HUES6 (cell line): Measurements from ENCODE around the gene MCM10.

ENCODE experiments used
- H3K27ac ChIP-seq: 2 replicates; pipeline ENCODE4 v1.7.0; 2013; ENCODE audit warnings: low read depth, mild to moderate bottlenecking, low read length, inconsistent platforms
- H3K27me3 ChIP-seq: 2 replicates; pipeline ENCODE4 v1.6.1; 2013; ENCODE audit warnings: low read length; ENCODE audit not compliant: control insufficient read depth, insufficient read depth
- H3K36me3 ChIP-seq: 2 replicates; pipeline ENCODE4 v1.6.1; 2013; ENCODE audit warnings: low read length; ENCODE audit not compliant: control insufficient read depth, insufficient read depth
- H3K4me1 ChIP-seq: 2 replicates; pipeline ENCODE4 v1.6.1; 2013; ENCODE audit warnings: low read length; ENCODE audit not compliant: control insufficient read depth, insufficient read depth
- H3K4me3 ChIP-seq: 2 replicates; pipeline ENCODE4 v1.5.1; 2013; ENCODE audit warnings: low read depth, low read length
- H3K9ac ChIP-seq: one replicate; pipeline ENCODE4 v1.6.1; 2013; ENCODE audit warnings: mild to moderate bottlenecking, low read length
- H3K9me3 ChIP-seq: 2 replicates; pipeline ENCODE4 v1.6.1; 2013; ENCODE audit warnings: low read depth, low read length; ENCODE audit not compliant: control insufficient read depth, insufficient read depth

Gene MCM10

DNA sequence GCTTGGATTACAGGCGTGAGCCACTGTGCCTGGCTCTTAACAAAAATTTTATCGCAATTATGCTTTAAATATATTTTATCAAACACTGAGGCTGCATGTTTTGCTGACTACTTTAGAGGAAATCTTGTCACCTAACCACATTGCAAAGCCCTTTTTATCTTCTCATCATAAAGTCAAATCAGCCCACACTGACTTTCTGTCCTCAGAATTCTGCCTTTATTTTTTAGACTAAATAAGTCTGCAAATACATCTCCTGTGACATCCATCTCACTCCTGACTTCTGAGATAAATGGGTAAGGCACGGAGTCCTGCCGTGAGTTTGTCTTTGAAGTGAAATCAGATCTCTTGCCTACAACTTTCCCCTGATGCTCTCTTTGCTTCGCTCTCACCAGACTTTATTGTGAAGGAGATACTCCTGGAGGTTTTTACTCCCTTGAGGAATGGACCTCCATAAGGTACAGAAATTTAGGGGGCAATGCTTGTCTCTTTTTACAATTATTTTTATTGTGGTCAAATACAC lies 96.3 kb downstream of the MCM10 start:
- Histone ChIP-seq H3K36me3 (no peaks in the 10 kb centered on the region), H3K27me3 (no peaks in the 10 kb centered on the region), H3K27ac (no peak overlapping the region), H3K9me3 (no peaks in the 10 kb centered on the region), H3K4me1 (no peaks in the 10 kb centered on the region), H3K9ac (no peak overlapping the region), H3K4me3 (no peak overlapping the region)
